ENCODE results near the gene FOSB. TPM values are rescaled to one million over a fixed set of nuclear protein-coding genes. Genes with fewer than 3 reads are reported as not detected.
"Not testable (repeated sequence)": the region's sequence is repeated elsewhere in the genome, so short reads cannot be mapped to it uniquely, and the experiment has no call there.

FOSB gene
- total RNA-seq, 1 donor from 2014 or later: 0.33 TPM

- DNase-seq (ENCODE audit: low read depth, low spot score): no peak
Measured at GRCh38 chr19:45505151-45505995, 37.6 kb downstream of the FOSB start.

DNA sequence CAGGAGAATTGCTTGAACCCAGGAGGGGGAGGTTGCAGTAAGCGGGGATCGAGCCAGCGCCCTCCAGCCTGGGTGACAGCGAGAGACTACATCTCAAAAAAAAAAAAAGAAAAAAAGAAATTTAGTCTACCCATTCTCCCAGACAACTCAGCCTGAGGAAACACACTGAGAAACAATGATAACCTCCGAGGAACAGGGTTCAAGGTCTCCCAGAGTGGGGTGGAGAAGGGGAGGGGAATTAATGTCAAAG, 38.1 kb downstream of the FOSB start:
- no peak for DNase-seq (ENCODE audit: low read depth, low spot score)

DNA sequence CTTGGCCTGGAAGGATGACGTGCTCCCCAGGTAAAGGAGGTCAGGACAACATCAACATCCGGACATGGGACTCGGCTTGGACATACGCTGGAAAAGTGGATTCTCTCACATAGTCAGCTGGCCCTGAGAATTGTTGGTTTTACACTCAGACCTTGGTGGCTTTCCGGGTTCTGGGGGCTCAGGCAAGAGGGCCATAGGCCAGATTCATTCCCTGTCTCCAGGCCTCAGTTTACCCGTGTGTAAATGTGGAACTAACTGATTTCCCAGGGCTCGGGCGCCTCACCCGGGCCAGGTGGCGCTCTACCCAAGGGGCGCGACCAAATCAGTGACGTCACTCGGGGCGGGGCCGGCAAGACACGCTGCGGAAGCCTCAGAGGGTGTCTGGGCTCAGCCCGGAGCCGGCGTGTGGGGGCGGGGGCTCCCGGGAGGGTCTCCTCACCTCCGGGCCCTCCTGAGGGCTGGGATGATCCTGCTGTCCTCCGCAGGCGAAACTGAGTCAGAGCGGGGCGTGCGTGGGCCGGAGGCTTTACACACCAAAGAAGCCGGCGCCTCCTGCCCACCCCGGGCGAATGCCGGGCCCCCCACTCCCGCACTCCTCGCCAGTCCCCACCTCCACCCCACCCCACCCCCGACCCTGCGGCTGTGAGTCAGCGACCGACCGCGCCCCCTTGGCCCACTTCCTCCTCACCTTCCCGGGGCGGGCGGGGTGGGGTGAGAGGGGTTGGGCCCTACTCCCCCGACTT, 38.6 kb downstream of the FOSB start:
- DNase-seq (ENCODE audit: low read depth, low spot score): no peak

DNA sequence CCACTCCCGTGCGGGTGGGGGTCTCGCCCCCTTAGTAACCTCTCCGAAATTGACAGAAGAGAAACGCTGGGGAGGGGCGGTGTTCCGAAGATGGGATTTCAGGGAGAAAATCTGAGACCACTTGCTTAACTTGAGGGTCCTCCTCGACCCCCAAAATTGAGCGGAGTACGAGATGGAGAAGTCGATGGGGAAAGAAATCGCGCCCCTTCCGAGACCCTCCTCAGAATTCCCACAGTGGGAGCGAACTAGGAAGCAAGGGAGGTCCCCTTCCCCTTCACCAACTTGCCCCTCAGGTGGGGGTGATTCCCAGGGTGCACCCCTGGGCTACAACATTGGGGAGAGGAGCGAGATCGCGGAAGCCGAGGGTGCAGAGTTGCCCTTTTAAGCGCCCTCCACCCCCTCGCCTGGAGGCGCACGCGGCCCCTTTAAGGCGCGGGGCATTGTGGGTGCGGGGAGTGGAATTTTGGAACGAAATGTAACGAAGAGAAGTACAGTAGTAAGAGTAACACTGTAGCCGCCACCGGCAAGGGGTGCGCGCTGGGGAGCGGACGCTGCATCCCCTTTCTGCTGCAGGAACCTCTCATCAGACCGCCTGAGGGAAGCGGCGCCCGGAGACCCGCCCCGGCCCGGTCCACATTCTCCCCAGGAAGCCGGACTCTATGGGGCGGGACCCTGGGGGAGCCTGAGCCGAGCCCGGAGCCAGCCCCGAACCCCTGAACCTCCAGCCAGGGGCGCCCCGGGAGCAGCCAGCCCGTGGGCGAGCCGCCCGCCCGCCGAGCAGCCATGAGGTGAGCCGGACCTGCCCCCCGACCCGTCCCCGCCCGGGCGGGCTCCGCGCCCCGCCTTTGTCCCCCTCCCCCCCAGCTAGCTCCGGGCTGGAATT, 39.4 kb downstream of the FOSB start, which contains the start of gene VASP:
VASP (plus strand) TSS at position 491 of the 883 bp plus-strand sequence; CDS start at position 784, 293 bp downstream.
- no peak for DNase-seq (ENCODE audit: low read depth, low spot score)

GRCh38 chr19:45507872-45508416, 40.1 kb downstream of the FOSB start:
- no peak for DNase-seq (ENCODE audit: low read depth, low spot score)

- no peak for DNase-seq (ENCODE audit: low read depth, low spot score)
Measured at GRCh38 chr19:45508417-45508860, 40.6 kb downstream of the FOSB start.

GRCh38 chr19:45508861-45509691, 41.3 kb downstream of the FOSB start:
- peak; percentile 51 for DNase-seq (ENCODE audit: low read depth, low spot score)

DNA sequence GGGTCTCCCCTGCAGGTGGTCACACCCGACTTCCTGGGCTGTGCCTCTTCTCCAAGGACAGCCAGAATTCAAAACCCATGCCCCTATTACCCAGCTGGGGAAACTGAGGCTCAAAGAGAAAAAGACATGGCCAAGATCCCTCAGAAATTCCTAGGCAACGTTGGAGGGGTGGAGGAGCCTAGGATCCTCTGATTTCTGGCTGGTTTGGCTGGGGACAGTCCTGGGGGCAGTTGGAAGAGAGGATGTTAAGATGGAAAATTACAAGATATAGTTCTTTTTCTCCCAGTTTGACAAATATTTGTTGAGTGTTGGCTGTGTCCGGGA, 41.9 kb downstream of the FOSB start:
- DNase-seq (ENCODE audit: low read depth, low spot score): no peak

- not testable (repeated sequence) for DNase-seq (ENCODE audit: low read depth, low spot score)
Measured at GRCh38 chr19:45510352-45510751, 42.6 kb downstream of the FOSB start.

GRCh38 chr19:45511074-45511473, 43.3 kb downstream of the FOSB start:
- no peak for DNase-seq (ENCODE audit: low read depth, low spot score)

DNA sequence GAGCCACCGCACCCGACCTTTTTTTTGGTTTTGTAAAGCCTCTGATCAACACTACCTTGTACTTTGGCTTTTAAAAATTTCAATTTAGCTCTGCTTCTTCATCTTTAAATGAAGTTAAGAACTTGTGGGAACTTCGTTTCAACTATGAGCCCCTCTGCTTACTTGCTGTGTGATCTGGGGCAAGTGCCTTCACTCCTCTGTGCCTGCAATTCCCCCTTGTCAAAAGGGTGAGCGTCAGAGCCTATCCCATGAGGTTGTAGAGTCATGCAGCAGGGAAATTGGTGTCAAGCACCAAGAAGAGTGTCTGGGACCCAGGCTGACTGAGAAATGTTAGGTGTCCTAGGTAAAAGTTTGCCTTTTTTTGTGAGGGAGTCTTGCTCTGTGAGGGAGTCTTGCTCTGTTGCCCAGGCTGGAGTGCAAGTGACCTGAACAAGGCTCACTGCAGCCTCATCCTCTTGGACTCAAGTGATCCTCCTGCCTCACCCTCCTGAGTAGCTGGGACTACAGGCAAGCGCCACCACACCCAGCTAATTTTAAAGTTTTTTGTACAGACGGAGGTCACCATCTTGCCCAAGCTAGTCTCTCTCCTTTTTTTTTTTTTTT, 45.2 kb downstream of the FOSB start:
- DNase-seq (ENCODE audit: low read depth, low spot score): no peak

DNA sequence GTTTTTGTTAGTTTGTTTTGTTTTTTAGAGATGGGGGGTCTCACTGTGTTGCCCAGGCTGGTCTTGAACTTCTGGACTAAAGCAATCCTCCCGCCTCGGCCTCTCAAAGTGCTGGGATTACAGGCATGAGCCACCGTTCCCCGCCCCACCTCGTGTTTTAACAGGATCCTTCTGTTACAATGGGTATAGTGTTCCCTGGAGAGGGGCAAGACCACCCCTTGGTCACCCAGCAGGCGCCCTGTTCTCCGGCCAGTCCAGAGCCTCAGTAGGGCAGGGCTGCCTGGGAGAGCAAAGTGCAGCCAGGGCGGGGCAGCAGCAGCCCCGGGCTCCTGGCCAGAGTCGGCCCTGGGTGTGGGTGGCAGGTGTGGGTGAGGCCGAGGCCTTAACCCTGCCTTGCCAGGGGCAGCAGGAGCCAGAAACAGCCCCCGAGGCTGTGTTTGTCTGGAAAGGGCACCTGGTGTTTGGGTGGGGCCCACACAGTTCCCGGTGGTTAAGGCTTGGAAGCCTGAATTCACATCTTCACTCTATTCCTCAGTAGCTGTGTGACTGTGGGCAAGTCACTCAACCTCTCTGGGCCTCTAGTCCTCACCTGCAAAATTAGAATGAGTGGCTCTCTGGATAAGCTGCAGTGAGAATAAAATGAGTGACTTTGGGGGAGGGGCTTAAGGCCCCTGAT, 46.7 kb downstream of the FOSB start:
- DNase-seq (ENCODE audit: low read depth, low spot score): no peak

DNA sequence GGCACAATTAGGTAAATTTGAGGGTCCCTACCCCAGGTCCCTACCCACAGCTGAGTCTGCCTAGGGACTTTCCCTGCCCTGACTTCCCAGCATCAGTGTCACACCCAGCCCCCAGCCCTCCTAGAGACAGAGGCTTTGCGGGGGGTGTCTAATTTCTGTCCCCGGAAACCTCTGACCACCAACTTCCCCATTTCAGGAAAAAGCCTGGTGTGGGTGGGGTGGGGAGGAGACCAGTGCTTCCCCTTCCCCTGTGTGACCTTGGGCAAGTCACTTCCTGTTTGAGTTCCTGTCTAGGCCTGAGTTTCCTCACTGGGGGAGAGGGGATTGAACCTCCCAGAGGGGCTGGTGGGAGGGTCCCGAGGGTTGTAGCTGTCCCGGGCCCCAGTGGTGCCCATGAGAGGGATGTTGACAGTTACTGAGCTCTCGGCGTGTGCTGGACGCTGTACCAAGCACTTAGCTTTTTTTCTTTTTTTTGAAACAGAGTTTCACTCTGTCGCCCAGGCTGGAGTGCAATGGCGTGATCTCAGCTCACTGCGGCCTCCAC, 47.4 kb downstream of the FOSB start:
- no peak for DNase-seq (ENCODE audit: low read depth, low spot score)

DNA sequence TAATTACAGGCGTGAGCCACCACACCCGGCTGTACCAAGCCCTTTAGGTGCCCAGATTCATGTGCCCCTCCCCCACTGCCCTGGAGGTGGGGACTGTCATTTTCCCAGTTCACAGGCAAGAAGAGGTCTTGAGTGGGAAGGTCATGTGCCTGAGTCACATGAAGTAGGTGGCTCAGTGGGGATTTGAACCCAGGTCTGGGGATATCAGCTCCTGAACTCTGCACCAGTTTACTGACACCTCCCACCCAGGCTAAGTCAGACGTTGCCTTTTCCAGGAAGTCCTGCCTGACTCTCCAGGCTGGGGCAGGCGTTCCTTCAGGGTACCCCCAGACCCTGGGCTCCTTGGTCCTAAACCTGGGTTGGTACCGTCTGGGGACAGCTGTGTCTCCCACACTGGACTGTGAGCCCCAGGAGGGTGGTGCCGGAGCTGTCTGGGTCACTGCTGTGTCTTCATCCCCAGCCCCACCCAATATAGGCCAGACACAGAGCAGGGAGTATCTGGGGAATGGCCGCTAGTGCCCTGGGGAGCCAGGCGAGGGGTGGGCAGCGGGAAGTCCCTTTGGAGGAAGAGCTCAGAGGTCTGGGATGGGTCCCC, 48.1 kb downstream of the FOSB start:
- DNase-seq (ENCODE audit: low read depth, low spot score): no peak

- DNase-seq (ENCODE audit: low read depth, low spot score): no peak
Measured at GRCh38 chr19:45517238-45517637, 49.4 kb downstream of the FOSB start.

DNA sequence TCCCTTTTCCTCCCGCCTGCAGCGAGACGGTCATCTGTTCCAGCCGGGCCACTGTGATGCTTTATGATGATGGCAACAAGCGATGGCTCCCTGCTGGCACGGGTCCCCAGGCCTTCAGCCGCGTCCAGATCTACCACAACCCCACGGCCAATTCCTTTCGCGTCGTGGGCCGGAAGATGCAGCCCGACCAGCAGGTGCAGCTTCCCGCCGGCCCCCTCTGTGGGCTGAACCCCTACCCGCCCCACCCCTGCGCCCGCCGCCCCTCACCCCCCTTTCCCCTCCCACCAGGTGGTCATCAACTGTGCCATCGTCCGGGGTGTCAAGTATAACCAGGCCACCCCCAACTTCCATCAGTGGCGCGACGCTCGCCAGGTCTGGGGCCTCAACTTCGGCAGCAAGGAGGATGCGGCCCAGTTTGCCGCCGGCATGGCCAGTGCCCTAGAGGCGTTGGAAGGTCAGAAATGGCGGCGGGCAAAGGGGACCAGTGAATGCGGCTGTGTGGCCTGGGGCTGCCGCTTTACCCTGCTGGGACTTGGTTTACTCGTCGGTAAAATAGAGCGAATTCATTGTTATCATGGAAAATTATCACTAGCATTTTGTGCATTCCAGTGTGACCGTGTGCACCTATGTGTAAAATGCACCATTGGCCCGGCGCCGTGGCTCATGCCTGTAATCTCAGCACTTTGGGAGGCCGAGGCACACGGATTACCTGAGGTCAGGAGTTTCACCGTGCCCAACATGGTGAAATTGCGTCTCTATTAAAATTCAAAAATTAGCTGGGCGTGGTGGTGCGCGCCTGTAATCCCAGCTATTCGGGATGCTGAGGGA, 50.1 kb downstream of the FOSB start:
- DNase-seq (ENCODE audit: low read depth, low spot score): no peak

DNA sequence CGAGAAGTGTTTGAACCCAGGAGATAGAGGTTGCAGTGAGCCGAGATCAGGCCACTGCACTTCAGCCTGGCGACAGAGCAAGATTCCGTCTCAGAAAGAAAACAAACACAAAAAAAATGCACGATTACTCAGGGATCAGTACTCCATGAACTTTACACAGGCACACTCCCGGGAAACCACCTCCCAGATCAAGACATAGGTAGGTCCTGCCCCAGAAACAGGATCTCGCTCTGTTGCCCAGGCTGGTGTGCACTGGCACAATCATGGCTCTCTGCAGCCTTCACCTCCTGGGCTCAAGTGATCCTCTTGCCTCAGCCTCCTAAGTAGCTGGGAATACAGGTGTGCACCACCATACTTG, 50.7 kb downstream of the FOSB start:
- no peak for DNase-seq (ENCODE audit: low read depth, low spot score)
